K562 (cell line): ENCODE data around the gene DGCR2. TPM values are rescaled to one million over a fixed set of nuclear protein-coding genes. Genes with fewer than 3 reads are reported as not detected.

Experiments used
- ATAC-seq: fragments of 200-7000 bp; cut with Tn5 transposase; 3 replicates; pipeline ENCODE4 v1.9.1; 2020; ENCODE audit warnings: moderate library complexity
- BruUV-seq: library from RNA; stranded (reverse); fragments of 400-500 nt; replicated peaks from 2 replicates; lab custom pipeline; 2021; lab: Mats Ljungman, UMichigan
- CTCF ChIA-PET: fragments of 300-600 bp; formaldehyde crosslinking; extraction: SDS; loops from one replicate; lab custom pipeline; 2021; ENCODE audit warnings: low intra/inter-chr PET ratio; lab: Yijun Ruan, JAX
- POLR2A ChIA-PET: fragments of 300-600, 350-650 bp; sonication (Branson Sonifier 250); formaldehyde crosslinking; extraction: SDS; loops from one replicate; lab custom pipeline; 2021; ENCODE audit warnings: antibody characterized with exemption, inconsistent platforms; lab: Yijun Ruan, JAX
- DNase-seq, 4 experiments: peaks; one replicate each; pipeline versions ENCODE4 v3.0.0 to v3.0.0-alpha.2; 2011 to 2018; ENCODE audit warnings: low spot score in 3 of 4, mixed read lengths in 3 of 4; ENCODE audit errors: extremely low read depth in 1 of 4
- FAIRE-seq: peaks from 2 replicates; lab custom pipeline; 2011; peaks lifted over from hg19 to GRCh38; lab: Jason Lieb, UNC
- H2AFZ ChIP-seq: 2 replicates; pipeline ENCODE4 v1.6.0; 2011; ENCODE audit warnings: low read depth, low read length, control low read depth, inconsistent platforms
- H3K27ac ChIP-seq: fragments of 200-600 bp; 3 replicates; pipeline ENCODE4 v1.8.0; 2011; ENCODE audit warnings: low read depth, mild to moderate bottlenecking, control low read depth, inconsistent platforms, low read length, moderate library complexity, mixed read lengths; ENCODE audit errors: extremely low read depth
- H3K27me3 ChIP-seq, 2 experiments: fragments of 300-600 bp in 1 of 2; 2 replicates in 1 of 2; 3 replicates in 1 of 2; pipeline versions ENCODE4 v1.6.0 to v1.8.0; 2011; ENCODE audit warnings: inconsistent platforms in 2 of 2, low read length in 2 of 2, mild to moderate bottlenecking in 1 of 2, mixed read lengths in 1 of 2, moderate library complexity in 1 of 2; ENCODE audit not compliant: control insufficient read depth in 2 of 2, insufficient read depth in 2 of 2
- H3K36me3 ChIP-seq: fragments of 300-600 bp; 3 replicates; pipeline ENCODE4 v1.8.0; 2011; ENCODE audit warnings: mild to moderate bottlenecking, low read length, inconsistent platforms; ENCODE audit not compliant: control insufficient read depth, insufficient read depth
- H3K4me1 ChIP-seq, 2 experiments: fragments of 200-600 bp in 1 of 2; replicated peaks in 1 of 2; 2 replicates in 1 of 2; 3 replicates in 1 of 2; pipeline versions ENCODE4 v1.5.1 to v1.8.0; 2011; ENCODE audit warnings: inconsistent platforms in 2 of 2, low read length in 2 of 2, mild to moderate bottlenecking in 1 of 2, mixed read lengths in 1 of 2, moderate library complexity in 1 of 2; ENCODE audit not compliant: control insufficient read depth in 2 of 2, insufficient read depth in 2 of 2
- H3K4me2 ChIP-seq: 2 replicates; pipeline ENCODE4 v1.6.1; 2011; ENCODE audit warnings: low read length, control low read depth, inconsistent platforms, mixed read lengths; ENCODE audit not compliant: insufficient read depth
- H3K4me3 ChIP-seq: fragments of 200-600 bp; sonication (generic), shearing (Covaris generic); 2 replicates; pipeline ENCODE4 v1.5.1; 2016; ENCODE audit warnings: control low read depth, inconsistent platforms
- H3K79me2 ChIP-seq: fragments of 200-600 bp; 3 replicates; pipeline ENCODE4 v1.8.0; 2011; ENCODE audit warnings: low read length, inconsistent platforms; ENCODE audit not compliant: control insufficient read depth, insufficient read depth
- H3K9ac ChIP-seq, 2 experiments: 2 replicates each; pipeline versions ENCODE4 v1.6.0 to v1.6.1; 2011; ENCODE audit warnings: low read depth in 2 of 2, low read length in 2 of 2, control low read depth in 1 of 2, inconsistent platforms in 1 of 2, mild to moderate bottlenecking in 1 of 2, mixed read lengths in 1 of 2; ENCODE audit not compliant: insufficient read depth in 1 of 2
- H3K9me1 ChIP-seq: one replicate; pipeline ENCODE4 v1.6.0; 2011; ENCODE audit warnings: inconsistent platforms, mild to moderate bottlenecking, low read length, moderate library complexity; ENCODE audit not compliant: control insufficient read depth, insufficient read depth
- H3K9me3 ChIP-seq: replicated peaks from 2 replicates; pipeline ENCODE4 v1.5.1; 2011; ENCODE audit warnings: low read depth, low read length, inconsistent platforms; ENCODE audit not compliant: control insufficient read depth, insufficient read depth
- H4K20me1 ChIP-seq: replicated peaks from 2 replicates; pipeline ENCODE4 v1.6.1; 2011; ENCODE audit warnings: low read length, inconsistent platforms, mixed read lengths; ENCODE audit not compliant: control insufficient read depth, insufficient read depth
- BMI1 ChIP-seq: fragments of 150-350 bp; IDR thresholded peaks from 2 replicates; pipeline ENCODE4 v1.6.1; 2014; ENCODE audit warnings: low read length
- CBX2 ChIP-seq: fragments of 200-600 bp; sonication (generic); IDR thresholded peaks from one replicate; pipeline ENCODE4 v1.6.1; 2012; ENCODE audit warnings: mild to moderate bottlenecking, low read length, inconsistent platforms; ENCODE audit not compliant: insufficient read depth, poor library complexity, severe bottlenecking
- FOXP1 ChIP-seq: sonication (generic); formaldehyde crosslinking; IDR thresholded peaks from 2 replicates; pipeline ENCODE4 v1.8.0; 2022; ENCODE audit warnings: mild to moderate bottlenecking, missing genetic modification reagents
- IRF9 ChIP-seq: fragments of 450-650 bp; IDR thresholded peaks from 2 replicates; pipeline ENCODE4 v1.6.1; 2016; ENCODE audit warnings: missing biosample characterization, missing genetic modification characterization
- MED1 ChIP-seq: sonication (generic); formaldehyde crosslinking; IDR thresholded peaks from 2 replicates; pipeline ENCODE4 v1.8.1; 2023; ENCODE audit warnings: missing genetic modification reagents, borderline replicate concordance
- NFIC ChIP-seq: fragments of 450-650 bp; IDR thresholded peaks from 2 replicates; pipeline ENCODE4 v1.6.1; 2017; ENCODE audit warnings: mild to moderate bottlenecking, inconsistent platforms
- RBM22 ChIP-seq: fragments of 200-400 bp; formaldehyde crosslinking; IDR thresholded peaks from 2 replicates; pipeline ENCODE4 v1.6.1; 2018; ENCODE audit warnings: low read length, low read depth; ENCODE audit not compliant: poor library complexity, severe bottlenecking
- STAG1 ChIP-seq: sonication (generic); formaldehyde crosslinking; IDR thresholded peaks from 2 replicates; pipeline ENCODE4 v1.5.0; 2020; ENCODE audit warnings: missing genetic modification reagents, borderline replicate concordance
- TEAD1 ChIP-seq, 2 experiments: fragments of 450-650 bp in 1 of 2; sonication (generic) in 1 of 2; formaldehyde crosslinking; IDR thresholded peaks; 2 replicates each; pipeline versions ENCODE4 v1.4.0 to v1.8.0; 2020 to 2022; ENCODE audit warnings: mild to moderate bottlenecking in 2 of 2, missing genetic modification reagents in 1 of 2
- TEAD4 ChIP-seq, 2 experiments: sonication (generic) in 1 of 2; formaldehyde crosslinking in 1 of 2; IDR thresholded peaks; 2 replicates each; pipeline versions ENCODE4 v1.6.1 to v1.8.0; 2012 to 2022; ENCODE audit warnings: borderline replicate concordance in 1 of 2, inconsistent platforms in 1 of 2, low read length in 1 of 2, mild to moderate bottlenecking in 1 of 2, missing genetic modification reagents in 1 of 2
- ZBTB8A ChIP-seq: fragments of 450-650 bp; IDR thresholded peaks from 2 replicates; pipeline ENCODE4 v1.6.1; 2018; ENCODE audit warnings: mild to moderate bottlenecking, moderate library complexity; ENCODE audit not compliant: partially characterized antibody
- ZNF668 ChIP-seq: fragments of 250-450 bp; sonication (Bioruptor Pico); IDR thresholded peaks from 2 replicates; pipeline ENCODE4 v1.8.0; 2022; ENCODE audit warnings: mild to moderate bottlenecking, inconsistent platforms
- WGBS: fragments of 100-300 bp; shearing (Covaris generic); methylation state at CpG from one replicate; pipeline ENCODE4 v1.1.6; 2016; ENCODE audit warnings: low coverage, mixed read lengths; ENCODE audit not compliant: insufficient coverage; ENCODE audit errors: missing lambda C conversion rate; 5-methylcytosine and 5-hydroxymethylcytosine counted together
- in situ Hi-C: fragments of 300-500 bp; cut with MboI; formaldehyde crosslinking; loops from 4 replicates; pipeline ENCODE4 v1.15.0; 2018; ENCODE audit warnings: inconsistent platforms, mixed read lengths
- intact Hi-C: fragments of 100-400 bp; cut with micrococcal nuclease; formaldehyde crosslinking; loops from 2 replicates; pipeline ENCODE4 v1.14.2; 2022
- polyA plus RNA-seq, 8 experiments: library from polyadenylated mRNA; depleted of rRNA in 4 of 8; stranded (reverse) in 5 of 8; unstranded in 3 of 8; fragments of >200 nt; fragmentation: Nextera tagmentation in 2 of 8; fragmentation: Illumina TruSeq in 1 of 8; extraction: Ambion mirVana in 2 of 8; extraction: Trizol in 1 of 8; gene quantifications; 2 replicates each; pipeline versions ENCODE4 v1.2.1 to v1.2.3, GENCODE V29; 2011 to 2014; ENCODE audit warnings: inconsistent platforms in 1 of 8, missing spikeins in 1 of 8
- total RNA-seq, 7 experiments: library from RNA; depleted of rRNA in 6 of 7; stranded (reverse); fragments of >200 nt in 6 of 7; fragmentation: Illumina TruSeq in 2 of 7; extraction: Trizol in 2 of 7; gene quantifications; 2 replicates each; pipeline versions ENCODE4 v1.2.1 to v1.2.3, GENCODE V29; 2011 to 2021; ENCODE audit warnings: low replicate concordance in 1 of 7
- TF ChIP-seq, protein P1 (sequence below): fragments of 450-650 bp; IDR thresholded peaks from 2 replicates; pipeline ENCODE4 v1.6.1; 2016

Gene DGCR2
- total and polyA plus RNA-seq, 9 of the 15 experiments (the other 6 are each of a cell fraction or from before 2014, with no cell fraction given): 0.69 to 101 (median 56.4) TPM

GRCh38 chr22:18997925-18998315 is 124.3 kb downstream of the DGCR2 start:
- CTCF ChIA-PET: interaction anchor here (0.6 kb wide), 1 partner anchor 17 kb away, joined by 3 read pairs; no protein-coding TSS in a partner anchor
- POLR2A ChIA-PET: interaction anchor here (1.5 to 2.7 kb wide), 2 partner anchors 11 to 35 kb away, joined by 4 to 10 read pairs; no protein-coding TSS in a partner anchor
- H3K9me3 ChIP-seq: no peaks in the 10 kb centered on the region

GRCh38 chr22:18997306-18997924 is 124.8 kb downstream of the DGCR2 start:
- ChIA-PET CTCF (interaction anchor here (0.6 to 0.7 kb wide), 2 partner anchors 11 to 17 kb away, joined by 3 to 4 read pairs; no protein-coding TSS in a partner anchor), POLR2A (interaction anchor here (1.5 to 2.5 kb wide), 2 partner anchors 12 to 36 kb away, joined by 4 to 12 read pairs; no protein-coding TSS in a partner anchor)
- no peak overlapping the region for H3K9ac ChIP-seq
- H3K4me3 ChIP-seq: no peak overlapping the region
- BruUV-seq: no TSS peak
- H3K9me1 ChIP-seq: no peaks in the 10 kb centered on the region
- H2AFZ ChIP-seq: no peak overlapping the region
- H3K9me3 ChIP-seq: no peaks in the 10 kb centered on the region
- no peaks in the 10 kb centered on the region for H3K79me2 ChIP-seq
- intact Hi-C loops: no loop called here
- in situ Hi-C loops: loop anchor here (25.0 kb wide), 1 partner anchor 210 kb away; no protein-coding TSS in a partner anchor
- WGBS: 2% methylated on average over 12 of the region's 12 CpGs
- DNase-seq (no peak), FAIRE-seq (no peak), ATAC-seq (no peak)
- peaks cover 78 to 85% of the 10 kb centered on the region in 2 experiments for H3K27me3 ChIP-seq
- no peak overlapping the region for H3K4me2 ChIP-seq
- peaks cover 0 to 10% of the 10 kb centered on the region in 2 experiments; a peak in 1 of 5 replicates for H3K4me1 ChIP-seq
- peaks cover 18% of the 10 kb centered on the region; the same call in 1 of the 2 replicates for H4K20me1 ChIP-seq
- H3K27ac ChIP-seq: no peak overlapping the region
- H3K36me3 ChIP-seq: no peaks in the 10 kb centered on the region
- no peak for TF ChIP-seq ZBTB8A
- TF ChIP-seq MED1 (CRISPR knock-in tag): 0 out of 2 replicates have a peak, but pooled peaks have one; percentile 22
- no peak for TF ChIP-seq TEAD4 (IDR thresholded peaks at IDR 0.05; ENCODE audit: low read length)
- peak; percentile 59; the same call in 1 of the 2 replicates for TF ChIP-seq TEAD4 (CRISPR knock-in tag; IDR thresholded peaks at IDR 0.05; ENCODE audit: borderline replicate concordance)
- TF ChIP-seq TEAD1 (CRISPR knock-in tag; IDR thresholded peaks at IDR 0.05): 0 out of 4 replicates have a peak, but pooled peaks of 1 of the 2 experiments have one; percentile 16
- TF ChIP-seq IRF9 (tag): no peak
- TF ChIP-seq FOXP1 (CRISPR knock-in tag): no peak
- TF ChIP-seq, protein P1, sequence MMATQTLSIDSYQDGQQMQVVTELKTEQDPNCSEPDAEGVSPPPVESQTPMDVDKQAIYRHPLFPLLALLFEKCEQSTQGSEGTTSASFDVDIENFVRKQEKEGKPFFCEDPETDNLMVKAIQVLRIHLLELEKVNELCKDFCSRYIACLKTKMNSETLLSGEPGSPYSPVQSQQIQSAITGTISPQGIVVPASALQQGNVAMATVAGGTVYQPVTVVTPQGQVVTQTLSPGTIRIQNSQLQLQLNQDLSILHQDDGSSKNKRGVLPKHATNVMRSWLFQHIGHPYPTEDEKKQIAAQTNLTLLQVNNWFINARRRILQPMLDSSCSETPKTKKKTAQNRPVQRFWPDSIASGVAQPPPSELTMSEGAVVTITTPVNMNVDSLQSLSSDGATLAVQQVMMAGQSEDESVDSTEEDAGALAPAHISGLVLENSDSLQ: no peak
- no peak for TF ChIP-seq RBM22

More at GRCh38 chr22:18997925-18998315, 124.3 kb downstream of the DGCR2 start:
- no peak overlapping the region for H3K9ac ChIP-seq
- H3K4me2 ChIP-seq: no peak overlapping the region
- no TSS peak for BruUV-seq
- in situ Hi-C loops: loop anchor here (25.0 kb wide), 1 partner anchor 211 kb away; no protein-coding TSS in a partner anchor
- no peak overlapping the region for H3K4me3 ChIP-seq
- 6% methylated on average over 22 of the region's 22 CpGs for WGBS
- ATAC-seq (no peak), DNase-seq (peak in 1 of 4 experiments; percentile 12)
- peaks cover 0 to 10% of the 10 kb centered on the region in 2 experiments; a peak in 1 of 5 replicates for H3K4me1 ChIP-seq
- no peak overlapping the region for H3K27ac ChIP-seq
- no peaks in the 10 kb centered on the region for H3K9me1 ChIP-seq
- H4K20me1 ChIP-seq: peaks cover 13% of the 10 kb centered on the region; the same call in 1 of the 2 replicates
- no peaks in the 10 kb centered on the region for H3K79me2 ChIP-seq
- no peak overlapping the region for H2AFZ ChIP-seq
- peak; percentile 6; the same call in 1 of the 2 replicates for TF ChIP-seq MED1 (CRISPR knock-in tag)
- 0 out of 2 replicates have a peak, but pooled peaks have one; percentile 31 for TF ChIP-seq STAG1 (CRISPR knock-in tag)
- TF ChIP-seq CBX2: peak; percentile 57
- no peak for TF ChIP-seq ZNF668
- no peak for TF ChIP-seq NFIC
- 0 out of 2 replicates have a peak, but pooled peaks have one; percentile 6 for TF ChIP-seq BMI1
- TF ChIP-seq, all 486 proteins: peak for 4
- peaks cover 78 to 81% of the 10 kb centered on the region in 2 experiments for H3K27me3 ChIP-seq
- no peak for FAIRE-seq
- H3K36me3 ChIP-seq: no peaks in the 10 kb centered on the region
- intact Hi-C loops: no loop called here
